Psoas muscle (tissue), 8 donors: ENCODE measurements around the gene SULT1C2. TPM values are rescaled to one million over a fixed set of nuclear protein-coding genes. Genes with fewer than 3 reads are reported as not detected.

ENCODE experiments used
- ATAC-seq, 4 donors: fragments of 200-7000 bp; cut with Tn5 transposase; one replicate each; pipeline ENCODE4 v1.9.1; 2020; ENCODE audit warnings: moderate library complexity in 3 of 4, mild to moderate bottlenecking in 2 of 4
- DNase-seq, 2 donors: peaks; one replicate each; pipeline ENCODE4 v3.0.0-alpha.2; 2020
- H3K27ac ChIP-seq: fragments of 200-600 bp; one replicate; pipeline ENCODE4 v1.8.0; 2022
- H3K27me3 ChIP-seq, 3 donors: fragments of 200-600 bp in 1 of 3; one replicate each; pipeline versions ENCODE4 v1.6.1 to v1.8.0; 2013 to 2022; ENCODE audit warnings: low read length in 2 of 3, mild to moderate bottlenecking in 2 of 3, moderate library complexity in 1 of 3; ENCODE audit not compliant: insufficient read depth in 3 of 3
- H3K36me3 ChIP-seq, 2 donors: fragments of 200-600 bp in 1 of 2; one replicate each; pipeline versions ENCODE4 v1.6.1 to v1.8.0; 2013 to 2022; ENCODE audit warnings: low read depth in 1 of 2, mild to moderate bottlenecking in 1 of 2, moderate library complexity in 1 of 2; ENCODE audit not compliant: insufficient read depth in 1 of 2
- H3K4me1 ChIP-seq: fragments of 200-600 bp; one replicate; pipeline ENCODE4 v1.8.0; 2022
- H3K4me3 ChIP-seq: fragments of 200-600 bp; one replicate; pipeline ENCODE4 v1.8.0; 2022; ENCODE audit warnings: mild to moderate bottlenecking
- H3K9me3 ChIP-seq: fragments of 200-600 bp; one replicate; pipeline ENCODE4 v1.8.0; 2022
- WGBS, 3 donors: extraction: QIAGEN DNeasy Blood & Tissue Kit; methylation state at CpG; one replicate each; pipeline versions ENCODE4 v1.1.6 to v1.1.7; 2013; 5-methylcytosine and 5-hydroxymethylcytosine counted together
- intact Hi-C, 2 donors: fragments of 100-400 bp; cut with DNase I; formaldehyde crosslinking; loops; one replicate each; pipeline versions ENCODE4 v1.11.0 to v1.14.2; 2022
- polyA plus RNA-seq, 3 donors: library from polyadenylated mRNA; stranded (reverse); fragments of 200-250 nt; gene quantifications; one replicate each; pipeline ENCODE4 v1.2.3, GENCODE V29; 2013
- total RNA-seq, 4 donors: library from RNA; stranded (reverse); fragmentation: NEBNext Ultra II Directional in 2 of 4; extraction: Animal tissue kit (Norgen Biotek cat#: 25700) in 2 of 4; gene quantifications; one replicate each; pipeline versions ENCODE4 v1.2.1 to v1.2.4, GENCODE V29; 2021 to 2023
- TF ChIP-seq, protein P1 (sequence below): fragments of 200-600 bp; IDR thresholded peaks from one replicate; pipeline ENCODE4 v1.8.0; 2022; ENCODE audit warnings: antibody characterized with exemption
- donor health status: healthy with polysubstance abuse.
- donor health status: DM: no; HTN: no; CAD: no; lungs with moderate emphysema.
- donor health status: Bipolar disorder and iron deficiency.
- donor health status: healthy.
- donor health status: DM: yes; HTN: yes; CAD: no.
- donor health status: DM: no; HTN: no; CAD: no.
- donor health status: DM: no; HTN: no; CAD: no.
- donor health status: DM: yes; HTN: yes; CAD: no.

The SULT1C2 gene
- total and polyA plus RNA-seq, 7 donors: 0.12 to 0.13 TPM; not detected in 5

- no peaks in the 10 kb centered on the region for H3K36me3 ChIP-seq
- 62 to 68% (median 67%) methylated on average over 4 of the region's 4 CpGs for WGBS, 3 donors
- ATAC-seq (no peak), DNase-seq (no peak)
- no peaks in the 10 kb centered on the region for H3K4me1 ChIP-seq
- no peak overlapping the region for H3K27ac ChIP-seq
- no peaks in the 10 kb centered on the region for H3K9me3 ChIP-seq
- H3K27me3 ChIP-seq: no peaks in the 10 kb centered on the region
- H3K4me3 ChIP-seq: no peak overlapping the region
- TF ChIP-seq, protein P1, sequence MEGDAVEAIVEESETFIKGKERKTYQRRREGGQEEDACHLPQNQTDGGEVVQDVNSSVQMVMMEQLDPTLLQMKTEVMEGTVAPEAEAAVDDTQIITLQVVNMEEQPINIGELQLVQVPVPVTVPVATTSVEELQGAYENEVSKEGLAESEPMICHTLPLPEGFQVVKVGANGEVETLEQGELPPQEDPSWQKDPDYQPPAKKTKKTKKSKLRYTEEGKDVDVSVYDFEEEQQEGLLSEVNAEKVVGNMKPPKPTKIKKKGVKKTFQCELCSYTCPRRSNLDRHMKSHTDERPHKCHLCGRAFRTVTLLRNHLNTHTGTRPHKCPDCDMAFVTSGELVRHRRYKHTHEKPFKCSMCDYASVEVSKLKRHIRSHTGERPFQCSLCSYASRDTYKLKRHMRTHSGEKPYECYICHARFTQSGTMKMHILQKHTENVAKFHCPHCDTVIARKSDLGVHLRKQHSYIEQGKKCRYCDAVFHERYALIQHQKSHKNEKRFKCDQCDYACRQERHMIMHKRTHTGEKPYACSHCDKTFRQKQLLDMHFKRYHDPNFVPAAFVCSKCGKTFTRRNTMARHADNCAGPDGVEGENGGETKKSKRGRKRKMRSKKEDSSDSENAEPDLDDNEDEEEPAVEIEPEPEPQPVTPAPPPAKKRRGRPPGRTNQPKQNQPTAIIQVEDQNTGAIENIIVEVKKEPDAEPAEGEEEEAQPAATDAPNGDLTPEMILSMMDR: no peak
- intact Hi-C loops: no loop called here
These were observed 5.2 kb downstream of the SULT1C2 start for GRCh38 chr2:108293850-108294249.

- H3K4me1 ChIP-seq: no peaks in the 10 kb centered on the region
- WGBS, 3 donors: 74 to 80% (median 78%) methylated on average over 9 of the region's 9 CpGs
- H3K27ac ChIP-seq: no peak overlapping the region
- no peaks in the 10 kb centered on the region for H3K36me3 ChIP-seq
- TF ChIP-seq, protein P1: no peak
- ATAC-seq (no peak), DNase-seq (no peak)
- H3K9me3 ChIP-seq: no peaks in the 10 kb centered on the region
- no peak overlapping the region for H3K4me3 ChIP-seq
- intact Hi-C loops: no loop called here
- no peaks in the 10 kb centered on the region for H3K27me3 ChIP-seq
These were observed 8.9 kb downstream of the SULT1C2 start for GRCh38 chr2:108297436-108298141.

- Histone ChIP-seq H3K4me1 (no peaks in the 10 kb centered on the region), H3K4me3 (no peak overlapping the region), H3K9me3 (no peaks in the 10 kb centered on the region), H3K27ac (no peak overlapping the region), H3K27me3 (no peaks in the 10 kb centered on the region), H3K36me3 (no peaks in the 10 kb centered on the region)
- DNase-seq (no peak), ATAC-seq (no peak)
- WGBS, 3 donors: 82 to 87% (median 84%) methylated on average over 7 of the region's 7 CpGs
- TF ChIP-seq, protein P1: no peak
- intact Hi-C loops: no loop called here
These were observed 12.9 kb downstream of the SULT1C2 start for GRCh38 chr2:108301558-108301957.

DNA sequence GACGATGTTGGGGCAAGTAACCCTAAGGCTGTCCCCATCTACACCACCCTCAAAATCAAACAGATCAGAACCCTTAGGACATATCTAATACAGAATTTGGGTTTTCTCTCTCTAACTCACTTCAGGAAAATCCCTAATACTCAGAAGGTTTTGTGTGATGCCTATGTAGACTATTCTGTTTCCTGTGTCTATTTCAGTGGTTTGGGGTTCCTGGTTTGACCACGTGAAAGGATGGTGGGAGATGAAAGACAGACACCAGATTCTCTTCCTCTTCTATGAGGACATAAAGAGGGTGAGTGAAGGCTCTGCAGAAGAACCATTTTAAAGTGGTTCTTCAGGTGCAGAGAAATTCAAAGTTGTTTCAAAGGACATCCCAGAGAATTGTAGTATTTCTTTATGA is 16.3 kb downstream of the SULT1C2 start:
- no peak for DNase-seq
- H3K9me3 ChIP-seq: no peaks in the 10 kb centered on the region
- WGBS, 3 donors: 65 to 90% (median 82%) methylated on average over 2 of the region's 2 CpGs
- H3K36me3 ChIP-seq: no peaks in the 10 kb centered on the region
- no peaks in the 10 kb centered on the region for H3K27me3 ChIP-seq
- no peak overlapping the region for H3K27ac ChIP-seq
- no peak overlapping the region for H3K4me3 ChIP-seq
- no peaks in the 10 kb centered on the region for H3K4me1 ChIP-seq
- intact Hi-C loops: no loop called here
- no peak for ATAC-seq
- TF ChIP-seq, protein P1: no peak

DNA sequence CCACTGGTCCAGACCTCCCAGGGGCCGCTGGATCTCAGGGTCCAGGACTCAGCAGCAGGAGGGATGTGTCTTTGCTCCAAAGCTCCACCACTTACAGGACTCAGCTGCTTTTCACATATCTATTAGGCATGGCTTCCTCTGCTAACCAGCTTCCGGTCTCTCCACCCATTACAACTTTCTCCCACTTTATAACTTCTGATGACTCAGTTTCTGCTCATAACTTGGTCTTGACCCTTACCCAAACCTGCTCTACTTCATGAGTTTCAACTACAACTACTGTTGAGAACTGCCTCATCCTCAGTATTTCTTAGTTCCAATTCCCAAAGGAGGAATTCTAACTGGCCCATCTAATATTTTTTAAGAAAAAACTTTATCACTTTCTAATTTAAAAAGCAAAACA is 17.2 kb downstream of the SULT1C2 start:
- no peaks in the 10 kb centered on the region for H3K9me3 ChIP-seq

More for the DNA sequence above, 17.2 kb downstream of the SULT1C2 start:
- Histone ChIP-seq H3K27ac (no peak overlapping the region), H3K36me3 (no peaks in the 10 kb centered on the region), H3K4me1 (no peaks in the 10 kb centered on the region), H3K27me3 (no peaks in the 10 kb centered on the region), H3K4me3 (no peak overlapping the region)
- DNase-seq (no peak), ATAC-seq (no peak)
- WGBS, 3 donors: 80 to 87% (median 86%) methylated on average over 2 of the region's 2 CpGs
- intact Hi-C loops: no loop called here
- TF ChIP-seq, protein P1: no peak
